GM12864 (cell line): ENCODE data around the gene RPRML.

Experiments
- DNase-seq: peaks from one replicate; pipeline ENCODE4 v3.0.0-alpha.2; 2011; ENCODE audit warnings: low read depth
- H3K4me3 ChIP-seq: 2 replicates; pipeline ENCODE4 v1.5.1; 2011; ENCODE audit warnings: mild to moderate bottlenecking, low read depth, low read length, control low read depth
- CTCF ChIP-seq: IDR thresholded peaks from 2 replicates; pipeline ENCODE4 v1.5.1; 2011; ENCODE audit warnings: low read depth, mild to moderate bottlenecking, moderate library complexity, low read length, control low read depth, inconsistent platforms; ENCODE audit errors: missing control alignments

Gene RPRML

DNA sequence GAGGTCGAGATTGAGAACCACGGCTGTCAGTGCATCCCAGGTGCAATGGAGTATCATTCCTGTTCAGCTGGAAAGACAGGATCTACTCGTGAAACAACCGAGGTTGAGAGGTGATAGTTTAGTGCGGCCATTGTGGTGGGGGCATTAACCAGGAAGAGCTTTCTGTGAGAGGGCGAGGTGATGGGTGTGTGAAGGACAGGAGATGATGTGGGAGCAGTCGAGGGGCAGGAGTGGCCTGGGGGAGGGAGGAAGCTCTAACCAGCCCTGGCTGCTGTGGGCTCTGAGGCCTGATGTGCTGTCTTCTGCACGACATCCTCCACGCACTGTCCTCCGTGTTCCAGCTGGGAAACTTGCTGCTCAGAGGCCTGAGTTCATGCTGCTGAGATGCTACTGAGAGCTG lies 34.1 kb downstream of the RPRML start:
- no peak for TF ChIP-seq CTCF
- H3K4me3 ChIP-seq: no peak overlapping the region
- no peak for DNase-seq

GRCh38 chr17:46943501-46944393 lies 35.3 kb downstream of the RPRML start:
- no peak for TF ChIP-seq CTCF
- DNase-seq: no peak
- H3K4me3 ChIP-seq: no peak overlapping the region

GRCh38 chr17:46943218-46943500 lies 35.9 kb downstream of the RPRML start:
- no peak overlapping the region for H3K4me3 ChIP-seq
- no peak for TF ChIP-seq CTCF

GRCh38 chr17:46942441-46943217 lies 36.4 kb downstream of the RPRML start:
- no peak for DNase-seq
- peak; percentile 95 for TF ChIP-seq CTCF
- no peak overlapping the region for H3K4me3 ChIP-seq

More at GRCh38 chr17:46943218-46943500, 35.9 kb downstream of the RPRML start:
- no peak for DNase-seq

DNA sequence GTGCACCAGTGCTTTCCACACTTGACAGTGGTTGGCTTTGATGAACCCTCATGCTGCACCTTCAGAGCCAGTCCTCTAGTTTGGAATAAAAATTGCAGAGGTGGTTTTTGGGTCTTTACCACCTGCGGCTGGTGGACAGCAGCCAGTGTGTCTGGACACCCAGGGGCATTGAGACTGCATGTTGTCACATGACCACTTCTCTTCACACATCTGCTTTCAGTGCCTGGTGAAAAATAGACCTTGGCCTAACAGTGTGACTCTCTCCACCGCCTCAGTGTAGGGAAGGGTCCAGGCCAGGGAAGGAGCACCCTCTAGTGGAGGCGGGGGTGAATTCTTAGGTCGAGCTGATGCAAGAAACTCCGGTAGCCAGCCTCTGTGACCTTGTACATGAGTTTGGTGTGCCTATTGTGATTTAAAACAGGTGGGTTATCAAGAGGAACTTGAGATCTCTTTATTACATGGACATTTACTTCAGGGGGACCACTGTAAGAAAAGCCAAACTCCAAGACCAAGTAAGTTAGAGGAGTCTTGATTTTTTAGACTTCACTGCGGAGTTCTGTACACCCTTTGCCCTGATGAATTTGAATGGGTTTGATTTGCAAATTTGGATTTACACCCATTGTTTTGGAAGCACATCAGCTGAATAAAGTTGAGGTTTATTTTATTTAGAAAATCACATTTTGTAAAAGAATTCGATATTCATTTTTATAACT lies 38.2 kb downstream of the RPRML start:
- peak; percentile 25 for DNase-seq
- TF ChIP-seq CTCF: peak; percentile 93
- H3K4me3 ChIP-seq: no peak overlapping the region

DNA sequence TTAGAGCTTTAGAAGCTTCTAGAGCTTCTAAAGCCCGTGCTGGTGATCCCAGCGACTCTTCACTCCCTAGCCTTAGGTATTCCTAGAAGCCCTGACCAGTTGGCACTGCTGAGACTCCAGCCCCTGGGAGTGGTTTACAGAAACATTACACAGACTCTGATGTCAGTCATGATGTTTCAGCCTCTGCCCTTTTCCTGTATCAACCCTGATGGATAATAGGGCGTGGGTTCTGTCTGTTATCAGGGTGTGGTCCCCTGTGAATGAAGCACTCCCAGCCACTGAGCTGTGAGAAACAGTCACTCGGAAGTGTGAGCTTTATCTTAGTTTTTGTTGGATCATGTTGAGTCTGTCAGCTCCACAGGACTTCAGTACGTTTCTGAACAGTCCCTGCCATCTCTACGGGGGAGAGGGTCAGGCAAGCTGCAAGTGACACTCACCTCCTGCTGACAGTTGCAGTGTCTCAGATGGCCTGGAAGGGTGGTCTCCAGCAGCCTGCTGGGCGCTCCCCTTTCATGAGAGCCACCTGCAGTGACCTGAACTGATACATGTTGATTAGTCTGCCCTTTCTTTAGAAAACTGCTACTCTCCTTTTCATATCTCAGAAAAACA lies 43.3 kb downstream of the RPRML start:
- no peak for TF ChIP-seq CTCF
- DNase-seq: no peak
- H3K4me3 ChIP-seq: no peak overlapping the region
